Caco-2 (cell line): ENCODE data around the gene GABARAPL2. TPM values are rescaled to one million over a fixed set of nuclear protein-coding genes. Genes with fewer than 3 reads are reported as not detected.

Experiments used
- BruUV-seq: library from RNA; stranded (reverse); fragments of 400-500 nt; replicated peaks from 2 replicates; lab custom pipeline; 2021; lab: Mats Ljungman, UMichigan
- CTCF ChIA-PET: fragments of 300-600 bp; sonication (Branson Sonifier 250); formaldehyde crosslinking; loops from one replicate; lab custom pipeline; 2022; ENCODE audit warnings: antibody characterized with exemption; lab: Charles Lee
- POLR2A ChIA-PET: fragments of 300-600 bp; sonication (Branson Sonifier 250); formaldehyde crosslinking; loops from one replicate; lab custom pipeline; 2022; ENCODE audit warnings: antibody characterized with exemption; lab: Charles Lee
- DNase-seq, 2 experiments: peaks; one replicate each; pipeline versions ENCODE4 v3.0.0 to v3.0.0-alpha.2; 2020 to 2022
- H3K27me3 ChIP-seq: replicated peaks from 2 replicates; pipeline ENCODE4 v1.6.0; 2011; ENCODE audit warnings: low read length; ENCODE audit not compliant: control insufficient read depth, insufficient read depth
- H3K36me3 ChIP-seq: 2 replicates; pipeline ENCODE4 v1.5.1; 2011; ENCODE audit warnings: low read length; ENCODE audit not compliant: control insufficient read depth, insufficient read depth
- H3K4me1 ChIP-seq: fragments of 250-450 bp; sonication (Bioruptor Pico); 2 replicates; pipeline ENCODE4 v1.5.1; 2020; ENCODE audit warnings: mild to moderate bottlenecking
- H3K4me3 ChIP-seq: 2 replicates; pipeline ENCODE4 v1.5.1; 2011; ENCODE audit warnings: low read depth, mild to moderate bottlenecking, control low read depth, low read length
- H3K9me3 ChIP-seq: fragments of 250-450 bp; sonication (Bioruptor Pico); 2 replicates; pipeline ENCODE4 v1.5.1; 2020; ENCODE audit warnings: mild to moderate bottlenecking, moderate library complexity
- H3K27ac Mint-ChIP-seq: one replicate; pipeline ENCODE4 v1.8.0; 2022; ENCODE audit warnings: mixed read lengths; ENCODE audit not compliant: unreplicated experiment
- H3K27me3 Mint-ChIP-seq: one replicate; pipeline ENCODE4 v1.8.0; 2022; ENCODE audit warnings: mixed read lengths; ENCODE audit not compliant: insufficient read depth, unreplicated experiment
- H3K36me3 Mint-ChIP-seq: one replicate; pipeline ENCODE4 v1.8.0; 2022; ENCODE audit warnings: mild to moderate bottlenecking, mixed read lengths; ENCODE audit not compliant: insufficient read depth, unreplicated experiment
- H3K4me1 Mint-ChIP-seq: one replicate; pipeline ENCODE4 v1.8.0; 2022; ENCODE audit warnings: low read depth, mixed read lengths; ENCODE audit not compliant: unreplicated experiment
- H3K4me3 Mint-ChIP-seq: one replicate; pipeline ENCODE4 v1.8.0; 2022; ENCODE audit warnings: mild to moderate bottlenecking, moderate library complexity, mixed read lengths; ENCODE audit not compliant: unreplicated experiment
- H3K9me3 Mint-ChIP-seq: one replicate; pipeline ENCODE4 v1.8.0; 2022; ENCODE audit warnings: mixed read lengths; ENCODE audit not compliant: unreplicated experiment
- intact Hi-C: fragments of 100-400 bp; cut with micrococcal nuclease; formaldehyde crosslinking; loops from one replicate; pipeline ENCODE4 v1.10.0; 2022; ENCODE audit not compliant: unreplicated experiment
- total RNA-seq: library from RNA; stranded (reverse); gene quantifications from 2 replicates; pipeline ENCODE4 v1.2.3, GENCODE V29; 2022
- TF ChIP-seq, protein P1 (sequence below), 2 experiments: fragments of 200-600 bp in 1 of 2; IDR thresholded peaks; 1 replicate in 1 of 2; 2 replicates in 1 of 2; pipeline versions ENCODE4 v1.5.1 to v1.8.0; 2011 to 2022; ENCODE audit warnings: antibody characterized with exemption in 1 of 2, control low read depth in 1 of 2, inconsistent platforms in 1 of 2, low read depth in 1 of 2, low read length in 1 of 2, mild to moderate bottlenecking in 1 of 2, moderate library complexity in 1 of 2; ENCODE audit not compliant: insufficient read depth in 1 of 2, severe bottlenecking in 1 of 2, unreplicated experiment in 1 of 2

GABARAPL2 gene
- total RNA-seq, 1 experiment from 2014 or later: 88.2 TPM

DNA sequence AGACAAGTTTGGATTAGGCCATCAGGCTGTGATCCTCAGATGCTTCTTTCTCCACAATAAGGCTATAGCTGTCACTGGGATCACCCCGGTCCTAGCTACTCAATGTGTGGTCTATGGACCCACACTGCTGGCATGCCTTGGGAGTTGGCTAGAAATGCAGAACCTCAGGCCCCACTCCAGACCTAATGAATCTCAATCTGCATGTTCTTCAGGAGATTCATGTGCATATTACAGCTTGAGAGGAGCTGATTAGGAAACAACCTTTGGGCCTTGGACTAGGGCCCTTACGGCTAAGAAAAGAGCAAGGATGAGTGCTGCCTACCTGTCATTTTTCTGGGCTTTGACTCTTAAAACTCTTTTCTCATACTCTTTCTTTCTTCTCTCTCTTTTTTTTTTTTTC, 49.4 kb downstream of the GABARAPL2 start:
- no peak overlapping the region for H3K27ac Mint-ChIP-seq
- peaks cover 5% of the 10 kb centered on the region for H3K36me3 ChIP-seq
- H3K27me3 Mint-ChIP-seq: no peaks in the 10 kb centered on the region
- H3K4me1 Mint-ChIP-seq: no peaks in the 10 kb centered on the region
- intact Hi-C loops: no loop called here
- H3K9me3 ChIP-seq: no peaks in the 10 kb centered on the region
- no peak overlapping the region for H3K4me3 Mint-ChIP-seq
- TF ChIP-seq, protein P1, sequence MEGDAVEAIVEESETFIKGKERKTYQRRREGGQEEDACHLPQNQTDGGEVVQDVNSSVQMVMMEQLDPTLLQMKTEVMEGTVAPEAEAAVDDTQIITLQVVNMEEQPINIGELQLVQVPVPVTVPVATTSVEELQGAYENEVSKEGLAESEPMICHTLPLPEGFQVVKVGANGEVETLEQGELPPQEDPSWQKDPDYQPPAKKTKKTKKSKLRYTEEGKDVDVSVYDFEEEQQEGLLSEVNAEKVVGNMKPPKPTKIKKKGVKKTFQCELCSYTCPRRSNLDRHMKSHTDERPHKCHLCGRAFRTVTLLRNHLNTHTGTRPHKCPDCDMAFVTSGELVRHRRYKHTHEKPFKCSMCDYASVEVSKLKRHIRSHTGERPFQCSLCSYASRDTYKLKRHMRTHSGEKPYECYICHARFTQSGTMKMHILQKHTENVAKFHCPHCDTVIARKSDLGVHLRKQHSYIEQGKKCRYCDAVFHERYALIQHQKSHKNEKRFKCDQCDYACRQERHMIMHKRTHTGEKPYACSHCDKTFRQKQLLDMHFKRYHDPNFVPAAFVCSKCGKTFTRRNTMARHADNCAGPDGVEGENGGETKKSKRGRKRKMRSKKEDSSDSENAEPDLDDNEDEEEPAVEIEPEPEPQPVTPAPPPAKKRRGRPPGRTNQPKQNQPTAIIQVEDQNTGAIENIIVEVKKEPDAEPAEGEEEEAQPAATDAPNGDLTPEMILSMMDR (IDR thresholded peaks at IDR 0.05; ENCODE audit: insufficient read depth in 1 of 2, low read depth in 1 of 2, low read length in 1 of 2, severe bottlenecking in 1 of 2, unreplicated experiment in 1 of 2): no peak
- no peak overlapping the region for H3K4me3 ChIP-seq
- ChIA-PET POLR2A (no interaction called here), CTCF (interaction anchor here (0.7 to 1.0 kb wide), 2 partner anchors 99 to 1797 kb away, joined by 3 to 5 read pairs; no protein-coding TSS in a partner anchor)
- no peaks in the 10 kb centered on the region for H3K4me1 ChIP-seq
- no peaks in the 10 kb centered on the region for H3K9me3 Mint-ChIP-seq
- peaks cover 74% of the 10 kb centered on the region for H3K36me3 Mint-ChIP-seq
- H3K27me3 ChIP-seq: no peaks in the 10 kb centered on the region
- BruUV-seq: no TSS peak
- DNase-seq: no peak

DNA sequence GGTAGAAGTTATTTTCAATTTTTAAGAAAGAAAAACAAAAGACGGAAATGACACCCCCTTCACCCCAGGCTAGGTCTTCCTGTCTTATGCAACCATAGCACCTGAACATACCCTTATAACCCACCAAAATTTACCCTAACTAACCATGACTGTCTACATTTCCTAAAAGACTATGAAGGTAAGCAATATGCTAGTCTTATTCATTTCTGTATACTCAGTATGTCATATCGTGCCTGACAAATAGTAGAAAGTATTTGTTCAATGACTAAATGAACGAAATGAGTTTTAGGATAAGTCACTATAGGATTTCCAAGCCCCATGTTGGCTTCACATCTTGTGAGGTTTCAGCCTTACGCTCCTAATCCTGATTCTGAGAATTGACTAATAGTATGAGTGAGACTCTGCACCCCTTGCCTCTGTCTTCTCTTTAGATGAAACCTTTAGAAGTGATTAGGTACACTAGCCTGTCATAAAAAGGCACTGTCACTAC, 50.4 kb downstream of the GABARAPL2 start:
- Histone ChIP-seq H3K4me3 (no peak overlapping the region), H3K36me3 (peaks cover 5% of the 10 kb centered on the region), H3K9me3 (no peaks in the 10 kb centered on the region), H3K4me1 (no peaks in the 10 kb centered on the region), H3K27me3 (no peaks in the 10 kb centered on the region)
- Mint-ChIP-seq H3K27ac (no peak overlapping the region), H3K9me3 (no peaks in the 10 kb centered on the region), H3K27me3 (no peaks in the 10 kb centered on the region), H3K36me3 (peaks cover 74% of the 10 kb centered on the region), H3K4me3 (no peak overlapping the region), H3K4me1 (no peaks in the 10 kb centered on the region)
- BruUV-seq: no TSS peak
- no peak for DNase-seq
- POLR2A ChIA-PET: interaction anchor here (0.5 kb wide), 1 partner anchor 17 kb away, joined by 3 read pairs; no protein-coding TSS in a partner anchor
- TF ChIP-seq, protein P1 (IDR thresholded peaks at IDR 0.05; ENCODE audit: insufficient read depth in 1 of 2, low read depth in 1 of 2, low read length in 1 of 2, severe bottlenecking in 1 of 2, unreplicated experiment in 1 of 2): no peak
- intact Hi-C loops: no loop called here
- CTCF ChIA-PET: interaction anchor here (0.7 kb wide), 1 partner anchor 1798 kb away, joined by 3 read pairs; no protein-coding TSS in a partner anchor

DNA sequence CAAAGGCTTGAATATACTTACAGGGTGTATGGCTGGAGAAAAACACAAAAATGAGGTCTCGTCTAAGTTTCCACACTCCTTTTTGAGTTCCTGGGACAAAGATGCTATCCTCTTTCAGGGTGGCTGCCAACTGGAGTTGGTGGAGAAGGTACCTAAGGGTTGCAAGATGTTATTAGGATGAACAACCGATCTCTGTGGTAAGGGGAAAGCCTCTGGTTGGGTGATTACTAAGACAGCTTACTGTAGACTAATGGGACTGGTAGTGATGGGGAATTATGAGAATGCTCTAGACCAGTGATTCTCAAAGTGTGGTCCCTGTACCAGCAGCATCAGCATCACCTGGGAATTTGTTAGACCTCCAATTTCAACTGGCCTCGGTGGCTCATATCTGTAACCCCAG, 50.9 kb downstream of the GABARAPL2 start:
- no peak for DNase-seq
- no TSS peak for BruUV-seq
- TF ChIP-seq, protein P1 (IDR thresholded peaks at IDR 0.05; ENCODE audit: insufficient read depth in 1 of 2, low read depth in 1 of 2, low read length in 1 of 2, severe bottlenecking in 1 of 2, unreplicated experiment in 1 of 2): no peak
- peaks cover 4% of the 10 kb centered on the region for H3K36me3 ChIP-seq
- no peaks in the 10 kb centered on the region for H3K27me3 ChIP-seq
- Mint-ChIP-seq H3K36me3 (peaks cover 71% of the 10 kb centered on the region), H3K27me3 (no peaks in the 10 kb centered on the region), H3K4me3 (no peak overlapping the region), H3K27ac (no peak overlapping the region), H3K4me1 (no peaks in the 10 kb centered on the region), H3K9me3 (no peaks in the 10 kb centered on the region)
- ChIA-PET CTCF (no interaction called here), POLR2A (no interaction called here)
- peaks cover 4% of the 10 kb centered on the region; the same call in 1 of the 2 replicates for H3K4me1 ChIP-seq
- H3K9me3 ChIP-seq: no peaks in the 10 kb centered on the region
- intact Hi-C loops: no loop called here
- no peak overlapping the region for H3K4me3 ChIP-seq
